Endothelial cell of umbilical vein (primary cell): ENCODE results near the gene KAZN.

Source experiments
- EZH2 ChIP-seq: IDR thresholded peaks from 2 replicates; pipeline ENCODE4 v1.6.1; 2012; ENCODE audit warnings: borderline replicate concordance, low read depth, mild to moderate bottlenecking, moderate library complexity, low read length, inconsistent platforms; ENCODE audit not compliant: severe bottlenecking
- FOS ChIP-seq: IDR thresholded peaks from 2 replicates; pipeline ENCODE4 v1.6.1; 2011; ENCODE audit warnings: mild to moderate bottlenecking, low read length, moderate library complexity, borderline replicate concordance; ENCODE audit not compliant: insufficient read depth
- GATA2 ChIP-seq: IDR thresholded peaks from 2 replicates; pipeline ENCODE4 v1.7.0; 2011; ENCODE audit warnings: low read depth, mild to moderate bottlenecking, moderate library complexity, mixed read lengths, low read length; ENCODE audit not compliant: insufficient read length, insufficient read depth
- POLR2A ChIP-seq: IDR thresholded peaks from 2 replicates; pipeline ENCODE4 v1.6.1; 2012; ENCODE audit warnings: low read depth, mild to moderate bottlenecking, control low read depth, low read length
- POLR2AphosphoS5 ChIP-seq: IDR thresholded peaks from 2 replicates; pipeline ENCODE4 v1.6.1; 2012; ENCODE audit warnings: low read depth, mild to moderate bottlenecking, control low read depth, low read length, moderate library complexity; ENCODE audit not compliant: insufficient read depth
- TF ChIP-seq, protein P1 (sequence below), 2 donors: IDR thresholded peaks; 1 replicate in 1 of 2; 2 replicates in 1 of 2; pipeline ENCODE4 v1.5.1; 2011; ENCODE audit warnings: low read length in 2 of 2, mild to moderate bottlenecking in 2 of 2, moderate library complexity in 2 of 2, control low read depth in 1 of 2, inconsistent platforms in 1 of 2, low read depth in 1 of 2; ENCODE audit not compliant: insufficient read depth in 1 of 2; ENCODE audit errors: extremely low read depth in 1 of 2
- TF ChIP-seq, protein P2 (sequence below): IDR thresholded peaks from 2 replicates; pipeline ENCODE4 v1.6.1; 2011; ENCODE audit not compliant: insufficient read depth, insufficient read length

DNA sequence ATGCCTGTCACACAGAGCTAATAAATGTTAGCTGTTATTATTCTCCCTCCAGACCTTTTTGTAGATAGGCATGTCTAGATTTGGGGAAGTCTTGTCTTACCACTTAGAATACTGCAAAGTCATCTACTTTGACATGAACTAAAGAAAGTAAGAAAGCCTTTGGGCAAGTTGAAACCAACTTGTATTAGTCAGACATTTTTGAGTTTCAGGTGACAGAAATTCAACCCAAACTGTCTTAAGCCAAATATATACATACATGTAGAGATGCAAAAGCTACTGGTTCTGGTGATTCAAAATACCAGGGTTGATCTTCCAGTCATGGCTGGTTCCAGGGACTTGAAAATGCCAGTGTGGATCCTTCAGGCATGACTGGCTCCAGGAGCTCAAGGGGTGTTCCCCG, 278.3 kb downstream of the KAZN start:
- TF ChIP-seq, protein P1, sequence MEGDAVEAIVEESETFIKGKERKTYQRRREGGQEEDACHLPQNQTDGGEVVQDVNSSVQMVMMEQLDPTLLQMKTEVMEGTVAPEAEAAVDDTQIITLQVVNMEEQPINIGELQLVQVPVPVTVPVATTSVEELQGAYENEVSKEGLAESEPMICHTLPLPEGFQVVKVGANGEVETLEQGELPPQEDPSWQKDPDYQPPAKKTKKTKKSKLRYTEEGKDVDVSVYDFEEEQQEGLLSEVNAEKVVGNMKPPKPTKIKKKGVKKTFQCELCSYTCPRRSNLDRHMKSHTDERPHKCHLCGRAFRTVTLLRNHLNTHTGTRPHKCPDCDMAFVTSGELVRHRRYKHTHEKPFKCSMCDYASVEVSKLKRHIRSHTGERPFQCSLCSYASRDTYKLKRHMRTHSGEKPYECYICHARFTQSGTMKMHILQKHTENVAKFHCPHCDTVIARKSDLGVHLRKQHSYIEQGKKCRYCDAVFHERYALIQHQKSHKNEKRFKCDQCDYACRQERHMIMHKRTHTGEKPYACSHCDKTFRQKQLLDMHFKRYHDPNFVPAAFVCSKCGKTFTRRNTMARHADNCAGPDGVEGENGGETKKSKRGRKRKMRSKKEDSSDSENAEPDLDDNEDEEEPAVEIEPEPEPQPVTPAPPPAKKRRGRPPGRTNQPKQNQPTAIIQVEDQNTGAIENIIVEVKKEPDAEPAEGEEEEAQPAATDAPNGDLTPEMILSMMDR (IDR thresholded peaks at IDR 0.05; ENCODE audit: extremely low read depth in 1 of 2, insufficient read depth in 1 of 2, low read depth in 1 of 2, low read length in 2 of 2): no peak
- TF ChIP-seq POLR2A: no peak
- TF ChIP-seq, protein P2, sequence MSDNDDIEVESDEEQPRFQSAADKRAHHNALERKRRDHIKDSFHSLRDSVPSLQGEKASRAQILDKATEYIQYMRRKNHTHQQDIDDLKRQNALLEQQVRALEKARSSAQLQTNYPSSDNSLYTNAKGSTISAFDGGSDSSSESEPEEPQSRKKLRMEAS: no peak
- no peak for TF ChIP-seq EZH2
- TF ChIP-seq GATA2: no peak
- TF ChIP-seq POLR2AphosphoS5: no peak
- no peak for TF ChIP-seq FOS
